Activated B cell treated with CpG ODN at 0.5 μM for 24 hours (primary cell): ENCODE data around the gene ATPAF2. TPM values are rescaled to one million over a fixed set of nuclear protein-coding genes. Genes with fewer than 3 reads are reported as not detected.

Source experiments
- ATAC-seq: fragments of 200-7000 bp; cut with Tn5 transposase; one replicate; pipeline ENCODE4 v1.10.0; 2021; ENCODE audit warnings: low read depth, mild to moderate bottlenecking, moderate library complexity
- CTCF ChIA-PET: fragments of 350-600 bp; sonication (Branson Sonifier 250); formaldehyde crosslinking; loops from one replicate; lab custom pipeline; 2021; ENCODE audit warnings: antibody characterized with exemption; lab: Charles Lee
- POLR2A ChIA-PET: fragments of 350-600 bp; sonication (Branson Sonifier 250); formaldehyde crosslinking; loops from one replicate; lab custom pipeline; 2021; ENCODE audit warnings: antibody characterized with exemption; lab: Charles Lee
- DNase-seq: peaks from one replicate; pipeline ENCODE4 v3.0.0; 2022
- H3K27ac Mint-ChIP-seq: one replicate; pipeline ENCODE4 v1.8.0; 2020; ENCODE audit warnings: mixed read lengths
- H3K27me3 Mint-ChIP-seq: one replicate; pipeline ENCODE4 v1.8.0; 2021; ENCODE audit warnings: mixed read lengths
- H3K36me3 Mint-ChIP-seq: one replicate; pipeline ENCODE4 v1.8.0; 2021; ENCODE audit warnings: low read depth, mixed read lengths
- H3K4me1 Mint-ChIP-seq: one replicate; pipeline ENCODE4 v1.8.0; 2021; ENCODE audit warnings: mixed read lengths
- H3K4me3 Mint-ChIP-seq: one replicate; pipeline ENCODE4 v1.8.0; 2020; ENCODE audit warnings: mild to moderate bottlenecking, mixed read lengths
- H3K9me3 Mint-ChIP-seq: one replicate; pipeline ENCODE4 v1.8.0; 2020; ENCODE audit warnings: mixed read lengths
- CTCF ChIP-seq: fragments of 200-600 bp; IDR thresholded peaks from one replicate; pipeline ENCODE4 v1.8.0; 2022; ENCODE audit warnings: antibody characterized with exemption, mild to moderate bottlenecking
- intact Hi-C: fragments of 100-400 bp; cut with micrococcal nuclease; formaldehyde crosslinking; loops from one replicate; pipeline ENCODE4 v1.15.1; 2024
- total RNA-seq: library from RNA; stranded (reverse); gene quantifications from 2 replicates; pipeline ENCODE4 v1.2.3, GENCODE V29; 2022

ATPAF2 gene
- total RNA-seq, 1 donor from 2014 or later, result 69.1 TPM

GRCh38 chr17:18009609-18010420 is 29.2 kb downstream of the ATPAF2 start:
- intact Hi-C loops, result no loop called here
- no peak for ATAC-seq
- DNase-seq, result no peak
- Mint-ChIP-seq H3K36me3 (peaks cover 80% of the 10 kb centered on the region), H3K27me3 (no peaks in the 10 kb centered on the region), H3K9me3 (no peaks in the 10 kb centered on the region), H3K27ac (no peak overlapping the region), H3K4me1 (no peaks in the 10 kb centered on the region), H3K4me3 (no peak overlapping the region)
- POLR2A ChIA-PET, result no interaction called here
- CTCF ChIA-PET, result no interaction called here
- no peak for TF ChIP-seq CTCF

- no peak for TF ChIP-seq CTCF
- ChIA-PET CTCF (no interaction called here), POLR2A (no interaction called here)
- intact Hi-C loops, result no loop called here
- no peak for DNase-seq
- Mint-ChIP-seq H3K4me1 (peaks cover 2% of the 10 kb centered on the region), H3K9me3 (no peaks in the 10 kb centered on the region), H3K4me3 (no peak overlapping the region), H3K27ac (no peak overlapping the region), H3K36me3 (peaks cover 70% of the 10 kb centered on the region), H3K27me3 (no peaks in the 10 kb centered on the region)
- no peak for ATAC-seq
These were observed 30.3 kb downstream of the ATPAF2 start for GRCh38 chr17:18008496-18009268.

GRCh38 chr17:18006495-18007239 is 32.3 kb downstream of the ATPAF2 start:
- Mint-ChIP-seq H3K27ac (no peak overlapping the region), H3K36me3 (peaks cover 52% of the 10 kb centered on the region), H3K4me1 (peaks cover 9% of the 10 kb centered on the region), H3K9me3 (no peaks in the 10 kb centered on the region), H3K27me3 (no peaks in the 10 kb centered on the region), H3K4me3 (no peak overlapping the region)
- intact Hi-C loops, result no loop called here
- DNase-seq (no peak), ATAC-seq (no peak)
- no peak for TF ChIP-seq CTCF
- ChIA-PET POLR2A (no interaction called here), CTCF (no interaction called here)

- TF ChIP-seq CTCF, result no peak
- no peaks in the 10 kb centered on the region for H3K27me3 Mint-ChIP-seq
- ATAC-seq (no peak), DNase-seq (no peak)
- H3K4me1 Mint-ChIP-seq, result peaks cover 9% of the 10 kb centered on the region
- CTCF ChIA-PET, result no interaction called here
- no peak overlapping the region for H3K27ac Mint-ChIP-seq
- intact Hi-C loops, result no loop called here
- no peak overlapping the region for H3K4me3 Mint-ChIP-seq
- H3K36me3 Mint-ChIP-seq, result peaks cover 40% of the 10 kb centered on the region
- POLR2A ChIA-PET, result no interaction called here
- H3K9me3 Mint-ChIP-seq, result no peaks in the 10 kb centered on the region
These were observed 33.5 kb downstream of the ATPAF2 start for GRCh38 chr17:18005496-18005895.
